HG02571 (cell line): Measurements from ENCODE around the gene KCNQ1.

Experiments used
- ATAC-seq: cut with Tn5 transposase; IDR thresholded peaks from one replicate; pipeline ENCODE4 v1.9.1; 2021; ENCODE audit warnings: mild to moderate bottlenecking, moderate library complexity; ENCODE audit not compliant: unreplicated experiment

The KCNQ1 gene

DNA sequence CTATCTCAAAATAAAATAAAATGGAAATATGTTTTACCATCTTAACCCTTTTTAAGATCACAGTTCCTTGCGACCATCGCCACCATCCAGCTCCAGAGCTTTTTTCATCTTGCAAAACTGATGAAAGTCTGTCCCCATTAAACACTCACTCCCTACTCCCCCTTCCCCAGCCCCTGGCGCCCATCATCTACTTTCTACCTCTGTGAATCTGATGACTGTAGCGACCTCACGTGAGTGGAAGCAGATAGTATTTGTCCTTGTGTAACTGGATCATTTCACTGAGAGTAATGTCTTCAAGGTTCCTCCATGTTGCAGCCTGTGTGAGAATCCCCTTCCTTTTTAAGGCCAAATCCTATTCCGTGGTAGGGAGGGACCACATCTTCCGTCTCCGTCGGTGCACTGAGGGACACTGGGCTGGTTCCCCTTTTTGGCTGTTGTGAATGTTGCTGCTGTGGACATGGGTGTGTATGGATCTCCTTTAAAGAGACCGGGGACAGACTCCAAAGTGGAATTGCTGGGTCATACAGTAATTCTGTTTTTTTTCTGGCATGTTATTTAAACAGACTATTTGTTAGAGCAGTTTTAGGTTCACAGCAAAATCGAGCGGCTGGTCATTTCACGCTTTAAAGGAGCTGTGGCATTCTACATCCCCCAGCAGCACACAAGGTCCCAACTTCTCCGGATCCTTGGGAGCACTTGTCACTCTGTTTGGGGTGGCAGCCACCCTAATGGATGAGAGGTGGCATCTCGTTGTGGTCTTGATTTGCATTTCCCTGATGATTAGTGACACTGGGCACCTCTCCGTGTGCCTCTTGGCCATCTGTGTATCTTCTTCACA lies 120.0 kb downstream of the KCNQ1 start:
- ATAC-seq, result no peak

GRCh38 chr11:2565447-2566222 lies 120.8 kb downstream of the KCNQ1 start:
- ATAC-seq, result no peak

- no peak for ATAC-seq
These were observed 121.6 kb downstream of the KCNQ1 start for GRCh38 chr11:2566223-2567025.

- ATAC-seq, result no peak
These were observed 122.3 kb downstream of the KCNQ1 start for GRCh38 chr11:2567026-2567671.

- no peak for ATAC-seq
These were observed 124.5 kb downstream of the KCNQ1 start for GRCh38 chr11:2569321-2569721.

- no peak for ATAC-seq
These were observed 125.0 kb downstream of the KCNQ1 start for GRCh38 chr11:2569731-2570210.

DNA sequence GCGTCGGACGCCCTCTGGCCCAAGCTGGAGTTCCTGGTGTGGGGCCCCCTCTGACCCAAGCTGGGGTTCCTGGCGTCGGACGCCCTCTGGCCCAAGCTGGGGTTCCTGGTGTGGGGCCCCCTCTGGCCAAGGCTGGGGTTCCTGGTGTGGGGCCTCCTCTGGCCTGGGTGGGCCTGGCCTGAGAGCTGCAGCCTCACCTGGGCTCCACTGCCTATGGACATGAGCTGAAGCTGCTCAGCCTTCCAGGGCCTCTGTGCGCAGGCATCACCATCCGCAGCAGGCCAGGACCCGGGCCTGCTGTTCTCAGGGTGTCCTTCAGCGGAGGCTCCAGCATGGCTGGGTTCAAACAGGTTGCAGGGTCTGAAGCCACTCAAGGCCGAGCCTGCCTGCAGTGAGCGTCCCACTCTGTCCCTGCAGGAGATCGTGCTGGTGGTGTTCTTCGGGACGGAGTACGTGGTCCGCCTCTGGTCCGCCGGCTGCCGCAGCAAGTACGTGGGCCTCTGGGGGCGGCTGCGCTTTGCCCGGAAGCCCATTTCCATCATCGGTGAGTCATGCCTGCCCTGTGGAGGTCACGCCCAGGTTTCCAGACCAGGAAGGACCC lies 125.5 kb downstream of the KCNQ1 start:
- no peak for ATAC-seq

DNA sequence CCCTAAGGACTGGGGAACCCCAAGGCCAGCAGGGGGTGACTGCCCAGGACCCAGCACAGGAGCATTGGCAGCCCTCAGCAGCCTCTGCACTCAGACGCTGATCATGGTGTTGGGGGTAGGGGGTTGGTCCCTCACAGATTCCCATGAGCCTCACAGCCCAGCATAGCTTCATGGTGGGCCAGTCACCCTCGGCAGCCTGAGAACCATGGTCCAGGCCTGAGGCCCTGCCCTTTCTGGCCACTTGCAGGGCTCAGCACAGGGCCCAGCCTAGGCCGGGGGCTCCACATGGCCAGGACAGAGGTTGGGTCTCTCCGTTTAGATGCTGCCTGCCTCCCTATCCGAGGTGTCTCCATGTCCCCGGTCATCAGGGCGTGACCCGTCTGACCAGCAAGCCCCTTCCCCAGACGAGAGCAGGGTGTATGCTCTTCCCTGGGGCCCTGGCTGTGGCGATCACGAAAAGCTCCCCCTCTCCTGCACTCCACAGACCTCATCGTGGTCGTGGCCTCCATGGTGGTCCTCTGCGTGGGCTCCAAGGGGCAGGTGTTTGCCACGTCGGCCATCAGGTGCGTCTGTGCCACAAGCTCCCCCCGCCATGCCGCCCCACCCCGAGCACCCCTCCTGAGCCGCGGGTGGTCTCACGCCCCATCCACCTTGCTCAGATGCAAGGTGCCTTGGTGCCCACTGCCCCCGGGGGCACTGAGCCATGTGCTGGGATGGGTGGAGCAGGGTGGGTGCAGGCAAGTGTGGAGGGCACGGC lies 126.2 kb downstream of the KCNQ1 start:
- ATAC-seq, result no peak

DNA sequence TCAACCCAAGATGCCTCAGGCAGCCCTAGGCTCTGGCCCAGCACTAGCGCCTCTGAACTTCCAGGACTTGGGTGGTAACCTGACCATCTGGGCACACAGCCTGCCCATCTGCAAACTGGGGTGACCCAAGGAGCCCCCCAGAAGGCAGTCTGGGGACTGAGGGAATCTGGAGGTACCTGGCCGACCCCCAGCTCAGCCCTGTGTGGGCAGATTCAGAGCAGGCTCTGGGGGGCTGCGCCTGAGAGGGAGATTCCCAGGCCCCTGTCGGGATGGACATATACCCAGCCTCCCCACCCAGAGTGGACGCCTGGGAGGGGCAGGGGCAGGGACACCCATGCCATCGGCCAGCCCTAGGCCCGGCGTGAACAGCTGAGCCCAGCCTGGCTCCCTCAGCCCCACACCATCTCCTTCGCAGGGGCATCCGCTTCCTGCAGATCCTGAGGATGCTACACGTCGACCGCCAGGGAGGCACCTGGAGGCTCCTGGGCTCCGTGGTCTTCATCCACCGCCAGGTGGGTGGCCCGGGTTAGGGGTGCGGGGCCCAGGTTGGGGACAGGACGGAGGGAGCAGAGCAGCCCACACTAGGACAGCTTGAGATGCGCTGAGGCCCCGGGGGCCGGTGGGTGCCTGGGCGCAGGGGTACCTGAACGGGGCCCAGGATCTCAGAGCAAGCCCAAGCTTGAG lies 126.9 kb downstream of the KCNQ1 start:
- ATAC-seq, result no peak

GRCh38 chr11:2572491-2573239 lies 127.9 kb downstream of the KCNQ1 start:
- no peak for ATAC-seq

DNA sequence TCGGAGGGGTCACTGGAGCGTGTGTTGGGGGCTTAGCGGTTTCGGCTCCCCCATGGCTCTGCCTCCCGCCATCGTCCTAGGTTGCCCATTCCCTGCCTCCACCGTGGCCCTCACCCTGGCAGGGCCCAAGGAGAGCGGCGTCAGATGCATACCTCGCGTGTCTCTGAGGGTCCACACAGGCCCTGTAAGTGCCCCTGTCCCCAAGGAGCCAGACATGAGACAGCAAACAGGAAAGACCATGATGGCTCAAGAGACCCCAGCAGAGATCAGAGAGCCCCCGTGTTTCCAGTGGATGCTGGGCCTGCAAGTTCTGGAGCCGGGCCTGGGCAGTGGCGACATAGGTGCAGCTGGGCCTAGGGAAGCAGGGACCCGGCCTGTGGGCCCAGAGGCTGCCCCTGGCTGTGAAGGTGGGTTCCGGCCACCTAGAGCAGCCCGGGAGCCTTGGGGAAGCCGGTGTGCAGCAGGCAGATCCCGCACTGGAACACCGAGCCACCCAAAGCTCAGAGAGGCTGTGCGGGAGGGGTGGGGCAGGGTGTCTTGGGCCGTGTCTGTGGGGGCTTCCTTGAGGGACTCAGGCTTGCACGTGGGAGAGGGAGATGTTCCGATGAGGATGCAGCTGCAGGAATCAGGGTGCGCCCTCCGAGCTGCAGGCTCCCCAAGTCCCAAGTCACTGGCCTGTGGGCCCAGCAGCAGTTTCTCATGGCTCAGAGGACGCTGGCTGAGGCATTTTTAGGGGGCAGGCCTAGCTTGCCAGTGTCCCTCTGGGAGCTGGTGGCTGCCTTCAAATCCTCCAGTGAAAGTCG lies 128.6 kb downstream of the KCNQ1 start:
- no peak for ATAC-seq

DNA sequence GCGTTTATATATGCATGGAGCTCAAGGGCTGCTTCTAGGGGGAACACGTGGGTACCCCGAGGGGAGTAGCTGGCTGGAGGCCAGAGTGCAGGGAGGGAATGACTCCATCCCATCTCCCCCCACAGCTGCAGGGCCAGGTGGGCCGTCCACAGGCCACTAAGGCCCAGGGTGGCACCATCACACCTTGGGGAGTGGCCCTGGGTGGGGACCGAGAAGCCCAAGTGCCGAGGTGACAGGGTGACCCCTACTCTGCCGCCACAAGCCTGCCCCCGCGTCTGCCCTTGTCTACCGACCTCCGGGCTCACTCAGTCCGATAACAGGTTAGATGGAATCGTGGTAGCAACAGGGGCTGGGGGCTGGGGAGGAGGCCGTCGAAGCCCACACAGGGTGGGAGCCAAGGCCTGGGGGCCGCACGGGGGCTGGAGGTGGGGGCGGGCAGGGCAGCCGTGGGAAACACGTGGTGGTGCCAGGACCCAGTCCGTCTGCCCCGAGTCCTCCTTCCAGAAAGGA lies 129.3 kb downstream of the KCNQ1 start:
- no peak for ATAC-seq

- no peak for ATAC-seq
These were observed 130.0 kb downstream of the KCNQ1 start for GRCh38 chr11:2574553-2575535.

DNA sequence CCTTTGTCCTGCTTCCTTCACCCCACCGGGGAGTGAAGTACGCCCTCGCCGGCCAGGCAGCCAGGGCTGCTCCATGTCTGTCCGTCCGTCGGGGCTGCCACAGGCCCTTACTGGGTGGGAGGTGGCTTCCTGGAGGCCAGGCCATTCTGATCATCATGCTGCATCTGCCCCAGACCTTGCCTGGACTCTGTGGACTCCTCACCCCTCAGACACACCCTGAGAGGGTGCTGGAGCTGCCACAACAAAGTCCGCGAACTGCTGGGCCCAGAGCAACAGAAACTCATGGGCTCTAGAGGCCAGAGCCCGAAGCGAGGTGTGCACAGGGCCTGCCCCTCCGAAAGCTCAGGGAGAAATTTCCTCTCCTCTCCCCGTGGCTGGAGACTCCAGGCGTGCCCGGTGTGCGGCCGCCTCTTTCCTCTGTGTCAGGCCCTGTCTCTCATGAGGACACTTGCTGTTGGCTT lies 130.8 kb downstream of the KCNQ1 start:
- no peak for ATAC-seq

GRCh38 chr11:2576111-2576510 lies 131.3 kb downstream of the KCNQ1 start:
- ATAC-seq, result no peak

DNA sequence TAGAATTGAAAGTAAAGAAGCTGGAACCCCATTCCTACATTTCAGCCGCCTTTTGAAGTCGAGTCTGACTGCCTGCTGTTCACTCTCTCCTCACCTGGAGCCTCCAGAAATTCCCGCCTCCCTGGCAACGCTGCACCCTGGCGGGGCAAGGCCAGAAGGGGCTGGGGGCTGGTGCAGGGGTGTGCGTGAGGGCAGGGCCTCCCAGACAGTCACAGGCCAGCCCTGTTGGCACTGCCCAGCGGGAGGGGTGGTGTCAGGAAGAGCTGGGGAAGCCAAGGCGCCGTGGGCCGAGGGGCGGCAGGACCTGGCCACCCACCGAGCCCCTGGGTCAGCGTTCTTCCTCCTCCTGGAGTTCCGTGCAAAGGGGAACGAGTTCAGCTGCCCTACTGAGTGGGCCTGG lies 131.7 kb downstream of the KCNQ1 start:
- no peak for ATAC-seq
